ENCODE data around the gene C16orf86.

DNA sequence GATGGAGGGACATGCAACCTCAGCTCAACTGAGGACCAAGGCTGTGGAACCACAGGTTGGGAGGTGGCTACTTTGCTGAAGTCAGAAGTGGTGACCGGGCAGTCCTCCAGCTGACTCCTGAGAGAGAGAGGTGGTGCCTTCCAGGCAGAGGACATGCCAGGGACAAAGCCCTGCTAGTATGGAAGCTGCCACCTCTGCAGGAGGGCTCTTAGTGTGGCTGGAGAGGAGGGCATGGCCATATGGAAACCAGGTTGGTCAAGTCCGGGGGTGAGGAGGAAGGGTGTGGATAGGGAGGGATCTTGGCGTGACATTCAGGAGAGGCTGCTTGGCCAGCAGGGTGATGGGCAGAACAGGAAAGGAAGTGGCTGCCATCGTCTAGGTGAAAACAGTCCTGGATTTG is 5.7 kb downstream of the C16orf86 start:
- TF ChIP-seq POLR2A (IDR thresholded peaks at IDR 0.05): no peak
- TF ChIP-seq, protein P1, sequence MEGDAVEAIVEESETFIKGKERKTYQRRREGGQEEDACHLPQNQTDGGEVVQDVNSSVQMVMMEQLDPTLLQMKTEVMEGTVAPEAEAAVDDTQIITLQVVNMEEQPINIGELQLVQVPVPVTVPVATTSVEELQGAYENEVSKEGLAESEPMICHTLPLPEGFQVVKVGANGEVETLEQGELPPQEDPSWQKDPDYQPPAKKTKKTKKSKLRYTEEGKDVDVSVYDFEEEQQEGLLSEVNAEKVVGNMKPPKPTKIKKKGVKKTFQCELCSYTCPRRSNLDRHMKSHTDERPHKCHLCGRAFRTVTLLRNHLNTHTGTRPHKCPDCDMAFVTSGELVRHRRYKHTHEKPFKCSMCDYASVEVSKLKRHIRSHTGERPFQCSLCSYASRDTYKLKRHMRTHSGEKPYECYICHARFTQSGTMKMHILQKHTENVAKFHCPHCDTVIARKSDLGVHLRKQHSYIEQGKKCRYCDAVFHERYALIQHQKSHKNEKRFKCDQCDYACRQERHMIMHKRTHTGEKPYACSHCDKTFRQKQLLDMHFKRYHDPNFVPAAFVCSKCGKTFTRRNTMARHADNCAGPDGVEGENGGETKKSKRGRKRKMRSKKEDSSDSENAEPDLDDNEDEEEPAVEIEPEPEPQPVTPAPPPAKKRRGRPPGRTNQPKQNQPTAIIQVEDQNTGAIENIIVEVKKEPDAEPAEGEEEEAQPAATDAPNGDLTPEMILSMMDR (IDR thresholded peaks at IDR 0.05): no peak

Data from Peyer's patch (tissue), 4 donors.